ENCODE results near the gene CCR7.
A peak's percentile ranks its signal among the peaks of the same experiment; 100 is the strongest.

CCR7 gene

DNA sequence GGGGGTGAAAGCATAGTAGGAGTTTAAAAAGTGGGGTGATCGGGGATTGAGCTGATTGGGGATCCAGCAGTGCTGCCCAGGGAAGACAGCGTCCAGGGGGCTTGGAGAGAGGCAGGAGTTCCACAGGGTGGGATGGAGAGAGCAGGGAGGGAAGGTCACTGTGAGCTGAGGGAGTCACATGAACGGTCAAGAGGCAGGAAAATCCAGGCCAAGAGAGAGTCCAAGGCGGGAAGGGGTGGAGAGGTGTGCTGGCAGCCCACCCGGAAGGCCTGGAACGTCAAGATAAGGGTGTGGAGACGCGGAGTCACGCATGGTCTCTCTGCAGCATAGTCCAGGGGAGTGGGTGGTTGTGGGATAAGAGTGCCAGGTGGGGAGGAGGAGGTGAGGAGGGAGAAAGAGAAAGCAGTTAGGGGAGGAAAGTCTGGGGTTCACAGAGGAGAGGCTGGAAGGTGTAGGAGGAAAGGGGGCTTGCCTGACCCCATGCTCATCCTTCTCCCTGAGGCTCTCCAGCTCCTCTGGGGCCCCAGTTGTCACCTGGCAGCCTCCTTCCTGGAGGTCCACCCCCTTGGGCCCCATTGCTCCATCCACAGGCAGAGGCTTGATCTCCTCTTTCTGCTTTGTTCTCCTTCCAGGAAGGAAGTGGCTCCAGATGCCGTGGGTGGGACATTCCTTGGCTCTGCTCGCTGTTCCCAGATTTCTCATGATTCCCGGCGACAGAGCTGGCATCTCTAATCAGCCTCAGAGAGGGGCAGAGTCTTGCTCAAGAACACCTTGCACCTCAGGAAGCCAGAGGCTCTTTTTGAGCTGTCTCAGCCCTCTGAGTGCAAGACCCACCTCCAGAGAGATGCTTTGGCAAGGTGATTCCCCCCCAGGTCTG lies 28.7 kb downstream of the CCR7 start:
- Histone ChIP-seq H3K9ac (ENCODE audit: low read length) (no peak overlapping the region), H4K5ac (ENCODE audit: low read length) (no peak overlapping the region), H3K4ac (ENCODE audit: low read depth, low read length) (no peak overlapping the region), H3K79me1 (ENCODE audit: low read length) (no peaks in the 10 kb centered on the region), H2AK5ac (ENCODE audit: low read length) (no peak overlapping the region), H2BK15ac (replicated peaks; ENCODE audit: low read depth) (no peak overlapping the region), H3K4me2 (ENCODE audit: low read length) (no peak overlapping the region), H3K23ac (ENCODE audit: low read length) (no peak overlapping the region), H3K4me1 (ENCODE audit: control insufficient read depth, low read depth, low read length) (peaks cover 12% of the 10 kb centered on the region), H3K56ac (ENCODE audit: low read length) (peak overlapping the region; percentile 56), H3K18ac (ENCODE audit: low read length) (no peak overlapping the region), H3K36me3 (ENCODE audit: control insufficient read depth, insufficient read depth, low read length) (no peaks in the 10 kb centered on the region), H2BK120ac (ENCODE audit: low read depth, low read length) (no peak overlapping the region), H4K8ac (ENCODE audit: low read depth, low read length) (no peak overlapping the region), H2BK5ac (ENCODE audit: low read length) (no peak overlapping the region), H3K79me2 (ENCODE audit: control insufficient read depth, insufficient read depth, low read length) (no peaks in the 10 kb centered on the region), H3K27ac (ENCODE audit: low read depth, low read length) (no peak overlapping the region), H3K27me3 (ENCODE audit: insufficient read depth, low read length, poor library complexity) (no peaks in the 10 kb centered on the region), H3K4me3 (ENCODE audit: low read length) (no peak overlapping the region)
- DNase-seq: no peak
- no CpG with 5 or more reads among the region's 13 CpGs for WGBS (ENCODE audit: extremely low coverage, insufficient coverage, low lambda C conversion rate)

DNA sequence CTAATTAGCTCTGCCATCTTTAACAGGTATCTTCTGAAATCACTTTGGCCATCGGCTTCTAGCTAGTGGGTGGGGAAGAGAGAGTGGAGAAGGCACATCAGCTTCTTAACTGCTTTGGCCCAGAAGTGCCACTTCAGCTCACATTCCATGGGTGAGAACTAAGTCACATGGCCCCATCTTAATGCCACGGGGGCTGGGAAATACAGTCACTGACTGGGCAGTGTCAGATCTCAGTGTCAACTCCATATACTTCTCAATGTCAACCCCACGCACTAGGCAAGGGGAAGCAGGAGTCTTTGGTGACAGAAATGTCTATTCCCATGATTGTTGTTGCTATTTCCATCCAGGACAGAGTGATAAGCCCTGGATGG lies 29.4 kb downstream of the CCR7 start:
- H3K27me3 ChIP-seq (ENCODE audit: insufficient read depth, low read length, poor library complexity): no peaks in the 10 kb centered on the region
- no peak overlapping the region for H4K8ac ChIP-seq (ENCODE audit: low read depth, low read length)
- H2BK120ac ChIP-seq (ENCODE audit: low read depth, low read length): no peak overlapping the region
- no peaks in the 10 kb centered on the region for H3K79me2 ChIP-seq (ENCODE audit: control insufficient read depth, insufficient read depth, low read length)
- no peak for DNase-seq
- H3K36me3 ChIP-seq (ENCODE audit: control insufficient read depth, insufficient read depth, low read length): no peaks in the 10 kb centered on the region
- no peak overlapping the region for H3K9ac ChIP-seq (ENCODE audit: low read length)
- no peak overlapping the region for H3K27ac ChIP-seq (ENCODE audit: low read depth, low read length)
- peaks cover 12% of the 10 kb centered on the region for H3K4me1 ChIP-seq (ENCODE audit: control insufficient read depth, low read depth, low read length)
- no peak overlapping the region for H3K56ac ChIP-seq (ENCODE audit: low read length)
- H3K4me2 ChIP-seq (ENCODE audit: low read length): no peak overlapping the region
- no peak overlapping the region for H2BK15ac ChIP-seq (replicated peaks; ENCODE audit: low read depth)
- H3K18ac ChIP-seq (ENCODE audit: low read length): no peak overlapping the region
- H3K79me1 ChIP-seq (ENCODE audit: low read length): no peaks in the 10 kb centered on the region
- H3K4me3 ChIP-seq (ENCODE audit: low read length): no peak overlapping the region
- no peak overlapping the region for H4K5ac ChIP-seq (ENCODE audit: low read length)
- H3K4ac ChIP-seq (ENCODE audit: low read depth, low read length): no peak overlapping the region
- no peak overlapping the region for H2BK5ac ChIP-seq (ENCODE audit: low read length)
- WGBS (ENCODE audit: extremely low coverage, insufficient coverage, low lambda C conversion rate): no CpG with 5 or more reads among the region's 3 CpGs
- H3K23ac ChIP-seq (ENCODE audit: low read length): no peak overlapping the region
- no peak overlapping the region for H2AK5ac ChIP-seq (ENCODE audit: low read length)

DNA sequence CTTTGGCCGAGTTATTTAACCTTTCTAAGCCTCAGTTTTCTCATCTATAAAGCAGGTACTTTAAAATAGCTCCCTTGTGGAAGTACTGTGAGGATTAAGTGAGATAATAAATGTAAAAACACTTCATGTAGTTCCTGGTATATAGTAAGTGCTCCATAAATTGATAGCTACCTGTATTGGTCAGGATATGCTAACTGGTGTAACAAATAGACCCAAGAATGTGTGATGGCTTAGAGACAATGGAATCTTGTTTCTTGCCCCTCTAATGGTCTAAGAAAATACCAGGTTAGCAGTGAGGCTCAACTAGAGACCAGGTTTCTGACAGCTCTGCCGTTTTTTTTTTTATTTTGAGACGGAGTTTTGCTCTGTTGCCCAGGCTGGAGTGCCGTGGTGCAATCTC lies 29.8 kb downstream of the CCR7 start:
- DNase-seq: no peak
- no CpG with 5 or more reads among the region's 4 CpGs for WGBS (ENCODE audit: extremely low coverage, insufficient coverage, low lambda C conversion rate)
- H3K79me2 ChIP-seq (ENCODE audit: control insufficient read depth, insufficient read depth, low read length): no peaks in the 10 kb centered on the region

DNA sequence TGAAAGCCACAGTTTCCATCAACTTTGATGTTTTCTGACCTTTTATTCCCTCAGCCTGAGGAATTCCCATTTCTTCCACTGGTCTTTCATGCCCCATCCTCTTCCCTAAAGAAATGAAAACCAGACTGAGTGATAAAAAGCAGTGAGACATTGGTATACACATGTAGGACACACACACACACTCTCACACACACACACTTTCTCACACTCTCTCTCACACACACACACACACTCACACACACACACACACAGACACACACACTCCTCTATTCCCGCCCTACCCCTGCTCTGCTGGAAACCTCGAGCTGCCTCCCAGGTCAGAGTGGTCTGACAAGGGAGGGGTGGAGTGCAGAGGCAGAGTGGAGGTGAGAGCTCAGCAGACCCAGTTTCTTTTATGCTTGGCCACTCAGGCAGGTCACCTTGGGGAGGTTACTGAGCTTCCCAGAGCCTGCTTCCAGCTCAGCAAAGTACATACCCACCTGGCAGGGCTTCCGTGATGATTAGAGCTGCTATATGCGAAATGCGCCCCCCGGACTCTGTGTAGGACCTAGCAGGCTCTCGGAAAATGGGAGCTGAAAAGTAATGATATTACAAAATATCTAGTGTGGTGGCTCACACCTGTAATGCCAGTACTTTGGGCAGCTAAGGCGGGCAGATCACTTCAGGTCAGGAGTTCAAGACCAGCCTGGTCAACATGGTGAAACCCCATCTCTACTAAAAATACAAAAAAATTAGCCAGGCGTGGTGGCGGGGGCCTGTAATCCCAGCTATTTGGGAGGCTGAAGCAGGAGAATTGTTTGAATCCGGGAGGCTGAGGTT lies 30.7 kb downstream of the CCR7 start:
- Histone ChIP-seq H3K36me3 (ENCODE audit: control insufficient read depth, insufficient read depth, low read length) (no peaks in the 10 kb centered on the region), H3K4me1 (ENCODE audit: control insufficient read depth, low read depth, low read length) (peaks cover 8% of the 10 kb centered on the region), H3K9ac (ENCODE audit: low read length) (no peak overlapping the region), H3K4me2 (ENCODE audit: low read length) (no peak overlapping the region), H3K27ac (ENCODE audit: low read depth, low read length) (no peak overlapping the region), H3K79me1 (ENCODE audit: low read length) (no peaks in the 10 kb centered on the region), H3K18ac (ENCODE audit: low read length) (no peak overlapping the region), H3K23ac (ENCODE audit: low read length) (no peak overlapping the region), H3K79me2 (ENCODE audit: control insufficient read depth, insufficient read depth, low read length) (no peaks in the 10 kb centered on the region), H2AK5ac (ENCODE audit: low read length) (no peak overlapping the region), H4K8ac (ENCODE audit: low read depth, low read length) (no peak overlapping the region), H3K4me3 (ENCODE audit: low read length) (no peak overlapping the region), H2BK15ac (replicated peaks; ENCODE audit: low read depth) (no peak overlapping the region), H2BK5ac (ENCODE audit: low read length) (no peak overlapping the region), H3K4ac (ENCODE audit: low read depth, low read length) (no peak overlapping the region), H2BK120ac (ENCODE audit: low read depth, low read length) (no peak overlapping the region), H4K5ac (ENCODE audit: low read length) (no peak overlapping the region), H3K56ac (ENCODE audit: low read length) (peak overlapping the region; percentile 6), H3K27me3 (ENCODE audit: insufficient read depth, low read length, poor library complexity) (no peaks in the 10 kb centered on the region)
- 100% methylated on average over 1 of the region's 11 CpGs for WGBS (ENCODE audit: extremely low coverage, insufficient coverage, low lambda C conversion rate)
- no peak for DNase-seq

More for the DNA sequence above, 29.8 kb downstream of the CCR7 start:
- Histone ChIP-seq H3K18ac (ENCODE audit: low read length) (no peak overlapping the region), H4K5ac (ENCODE audit: low read length) (no peak overlapping the region), H3K4me3 (ENCODE audit: low read length) (no peak overlapping the region), H3K23ac (ENCODE audit: low read length) (no peak overlapping the region), H3K36me3 (ENCODE audit: control insufficient read depth, insufficient read depth, low read length) (no peaks in the 10 kb centered on the region), H3K27me3 (ENCODE audit: insufficient read depth, low read length, poor library complexity) (no peaks in the 10 kb centered on the region), H3K9ac (ENCODE audit: low read length) (no peak overlapping the region), H3K56ac (ENCODE audit: low read length) (no peak overlapping the region), H2BK15ac (replicated peaks; ENCODE audit: low read depth) (no peak overlapping the region), H2BK5ac (ENCODE audit: low read length) (no peak overlapping the region), H3K4me1 (ENCODE audit: control insufficient read depth, low read depth, low read length) (peaks cover 13% of the 10 kb centered on the region), H4K8ac (ENCODE audit: low read depth, low read length) (no peak overlapping the region), H3K4ac (ENCODE audit: low read depth, low read length) (no peak overlapping the region), H3K79me1 (ENCODE audit: low read length) (no peaks in the 10 kb centered on the region), H2BK120ac (ENCODE audit: low read depth, low read length) (no peak overlapping the region), H3K4me2 (ENCODE audit: low read length) (no peak overlapping the region), H3K27ac (ENCODE audit: low read depth, low read length) (no peak overlapping the region), H2AK5ac (ENCODE audit: low read length) (no peak overlapping the region)

DNA sequence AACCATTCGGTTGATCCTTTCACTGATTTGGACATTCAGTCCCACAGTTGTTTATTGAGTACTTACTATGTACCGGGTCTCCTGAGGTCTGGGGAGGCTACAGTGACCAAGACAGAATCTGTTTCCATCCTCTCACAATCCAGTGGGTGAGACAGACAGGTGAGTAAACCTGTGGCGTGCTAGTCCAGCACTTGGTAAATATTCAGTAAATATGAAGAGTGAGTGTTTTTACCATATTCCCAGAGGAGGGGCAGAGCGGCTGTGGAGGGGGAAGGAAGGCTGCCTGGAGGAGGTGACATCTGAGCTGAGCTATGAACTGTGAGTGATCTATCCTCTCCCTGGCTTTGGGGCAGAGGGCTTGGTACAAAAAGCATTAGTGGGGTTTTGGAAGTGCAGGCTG lies 31.4 kb downstream of the CCR7 start:
- no peak overlapping the region for H4K5ac ChIP-seq (ENCODE audit: low read length)
- no peaks in the 10 kb centered on the region for H3K27me3 ChIP-seq (ENCODE audit: insufficient read depth, low read length, poor library complexity)
- WGBS (ENCODE audit: extremely low coverage, insufficient coverage, low lambda C conversion rate): no CpG with 5 or more reads among the region's 4 CpGs
- H3K79me1 ChIP-seq (ENCODE audit: low read length): no peaks in the 10 kb centered on the region
- no peak overlapping the region for H2AK5ac ChIP-seq (ENCODE audit: low read length)
- no peak overlapping the region for H4K8ac ChIP-seq (ENCODE audit: low read depth, low read length)
- no peak overlapping the region for H2BK15ac ChIP-seq (replicated peaks; ENCODE audit: low read depth)
- H2BK120ac ChIP-seq (ENCODE audit: low read depth, low read length): no peak overlapping the region
- H2BK5ac ChIP-seq (ENCODE audit: low read length): no peak overlapping the region
- no peak overlapping the region for H3K56ac ChIP-seq (ENCODE audit: low read length)
- H3K9ac ChIP-seq (ENCODE audit: low read length): no peak overlapping the region
- H3K27ac ChIP-seq (ENCODE audit: low read depth, low read length): no peak overlapping the region
- no peak for DNase-seq
- H3K4ac ChIP-seq (ENCODE audit: low read depth, low read length): no peak overlapping the region
- no peak overlapping the region for H3K4me2 ChIP-seq (ENCODE audit: low read length)
- H3K18ac ChIP-seq (ENCODE audit: low read length): no peak overlapping the region
- H3K4me1 ChIP-seq (ENCODE audit: control insufficient read depth, low read depth, low read length): peaks cover 2% of the 10 kb centered on the region
- H3K23ac ChIP-seq (ENCODE audit: low read length): no peak overlapping the region
- no peaks in the 10 kb centered on the region for H3K79me2 ChIP-seq (ENCODE audit: control insufficient read depth, insufficient read depth, low read length)
- no peaks in the 10 kb centered on the region for H3K36me3 ChIP-seq (ENCODE audit: control insufficient read depth, insufficient read depth, low read length)
- H3K4me3 ChIP-seq (ENCODE audit: low read length): no peak overlapping the region
